AG09319 (cell line): Measurements from ENCODE around the gene UTP11.
A peak's percentile ranks its signal among the peaks of the same experiment; 100 is the strongest.

ENCODE experiments used
- DNase-seq: peaks from one replicate; pipeline ENCODE4 v3.0.0-alpha.2; 2010; ENCODE audit warnings: low read depth; ENCODE audit errors: extremely low read depth
- CTCF ChIP-seq: IDR thresholded peaks from 2 replicates; pipeline ENCODE4 v1.5.1; 2011; ENCODE audit warnings: low read depth, mild to moderate bottlenecking, inconsistent platforms, low read length, moderate library complexity

Gene UTP11

GRCh38 chr1:38014171-38014570, 1.6 kb downstream of the UTP11 start:
- DNase-seq: no peak
- TF ChIP-seq CTCF: no peak

- no peak for TF ChIP-seq CTCF
- no peak for DNase-seq
These were observed 2.3 kb downstream of the UTP11 start for GRCh38 chr1:38014724-38015424.

GRCh38 chr1:38015978-38016725, 3.6 kb downstream of the UTP11 start:
- TF ChIP-seq CTCF: no peak
- no peak for DNase-seq

GRCh38 chr1:38018864-38019343, 6.4 kb downstream of the UTP11 start:
- peak; percentile 69 for TF ChIP-seq CTCF
- no peak for DNase-seq

GRCh38 chr1:38020396-38020795, 7.9 kb downstream of the UTP11 start:
- no peak for DNase-seq
- TF ChIP-seq CTCF: no peak

- TF ChIP-seq CTCF: no peak
- no peak for DNase-seq
These were observed 9.4 kb downstream of the UTP11 start for GRCh38 chr1:38021969-38022368.

GRCh38 chr1:38022810-38023209, 10.3 kb downstream of the UTP11 start:
- DNase-seq: no peak
- TF ChIP-seq CTCF: no peak
